ENCODE data around the gene PEX5. TPM values are rescaled to one million over a fixed set of nuclear protein-coding genes. Genes with fewer than 3 reads are reported as not detected.
A peak's percentile ranks its signal among the peaks of the same experiment; 100 is the strongest.

The PEX5 gene
- total and polyA plus RNA-seq, 2 donors, result 31.6 to 40.8 TPM

GRCh38 chr12:7146228-7146627 lies 43.3 kb upstream of the PEX5 start:
- Histone ChIP-seq H3K36me3 (ENCODE audit: control insufficient read depth in 2 of 2, insufficient read depth in 2 of 2, low read length in 1 of 2) (peaks cover 29 to 47% of the 10 kb centered on the region in 2 donors), H3K4me1 (ENCODE audit: control insufficient read depth in 2 of 2, insufficient read depth in 2 of 2, low read length in 2 of 2) (no peaks in the 10 kb centered on the region), H3K27ac (ENCODE audit: low read depth in 1 of 2, low read length in 1 of 2) (no peak overlapping the region), H3K4me3 (ENCODE audit: low read length in 2 of 2) (no peak overlapping the region), H3K27me3 (ENCODE audit: control insufficient read depth in 2 of 2, insufficient read depth in 1 of 2, low read length in 1 of 2) (no peaks in the 10 kb centered on the region), H3K9me3 (ENCODE audit: control insufficient read depth in 2 of 2, insufficient read depth in 1 of 2, low read length in 1 of 2) (no peaks in the 10 kb centered on the region)
- no peak for DNase-seq (ENCODE audit: low read depth in 6 of 9, low spot score in 9 of 9)
- 96% methylated on average over 7 of the region's 7 CpGs for WGBS

- Histone ChIP-seq H3K9me3 (ENCODE audit: control insufficient read depth in 2 of 2, insufficient read depth in 1 of 2, low read length in 1 of 2) (no peaks in the 10 kb centered on the region), H3K4me3 (ENCODE audit: low read length in 2 of 2) (no peak overlapping the region), H3K4me1 (ENCODE audit: control insufficient read depth in 2 of 2, insufficient read depth in 2 of 2, low read length in 2 of 2) (no peaks in the 10 kb centered on the region), H3K27ac (ENCODE audit: low read depth in 1 of 2, low read length in 1 of 2) (no peak overlapping the region), H3K27me3 (ENCODE audit: control insufficient read depth in 2 of 2, insufficient read depth in 1 of 2, low read length in 1 of 2) (no peaks in the 10 kb centered on the region), H3K36me3 (ENCODE audit: control insufficient read depth in 2 of 2, insufficient read depth in 2 of 2, low read length in 1 of 2) (peaks cover 29 to 45% of the 10 kb centered on the region in 2 donors)
- WGBS, result 97% methylated on average over 7 of the region's 7 CpGs
- DNase-seq (ENCODE audit: low read depth in 6 of 9, low spot score in 9 of 9), result no peak
Observed at GRCh38 chr12:7146906-7147305, 42.6 kb upstream of the PEX5 start.

- H3K4me3 ChIP-seq (ENCODE audit: low read length in 2 of 2), result no peak overlapping the region
- H3K9me3 ChIP-seq (ENCODE audit: control insufficient read depth in 2 of 2, insufficient read depth in 1 of 2, low read length in 1 of 2), result no peaks in the 10 kb centered on the region
- no peak for DNase-seq (ENCODE audit: low read depth in 6 of 9, low spot score in 9 of 9)
- H3K27ac ChIP-seq (ENCODE audit: low read depth in 1 of 2, low read length in 1 of 2), result no peak overlapping the region
- no peaks in the 10 kb centered on the region for H3K27me3 ChIP-seq (ENCODE audit: control insufficient read depth in 2 of 2, insufficient read depth in 1 of 2, low read length in 1 of 2)
- H3K36me3 ChIP-seq (ENCODE audit: control insufficient read depth in 2 of 2, insufficient read depth in 2 of 2, low read length in 1 of 2), result peaks cover 24 to 39% of the 10 kb centered on the region in 2 donors
- H3K4me1 ChIP-seq (ENCODE audit: control insufficient read depth in 2 of 2, insufficient read depth in 2 of 2, low read length in 2 of 2), result no peaks in the 10 kb centered on the region
- WGBS, result 96% methylated on average over 12 of the region's 12 CpGs
Observed at GRCh38 chr12:7150356-7150755, 39.1 kb upstream of the PEX5 start.

GRCh38 chr12:7150841-7151240 lies 38.6 kb upstream of the PEX5 start:
- WGBS, result 99% methylated on average over 6 of the region's 6 CpGs
- no peak for DNase-seq (ENCODE audit: low read depth in 6 of 9, low spot score in 9 of 9)
- no peaks in the 10 kb centered on the region for H3K27me3 ChIP-seq (ENCODE audit: control insufficient read depth in 2 of 2, insufficient read depth in 1 of 2, low read length in 1 of 2)
- H3K9me3 ChIP-seq (ENCODE audit: control insufficient read depth in 2 of 2, insufficient read depth in 1 of 2, low read length in 1 of 2), result no peaks in the 10 kb centered on the region
- H3K27ac ChIP-seq (ENCODE audit: low read depth in 1 of 2, low read length in 1 of 2), result no peak overlapping the region
- H3K4me1 ChIP-seq (ENCODE audit: control insufficient read depth in 2 of 2, insufficient read depth in 2 of 2, low read length in 2 of 2), result no peaks in the 10 kb centered on the region
- peaks cover 24 to 42% of the 10 kb centered on the region in 2 donors for H3K36me3 ChIP-seq (ENCODE audit: control insufficient read depth in 2 of 2, insufficient read depth in 2 of 2, low read length in 1 of 2)
- H3K4me3 ChIP-seq (ENCODE audit: low read length in 2 of 2), result no peak overlapping the region

- WGBS, result 97% methylated on average over 6 of the region's 6 CpGs
- H3K36me3 ChIP-seq (ENCODE audit: control insufficient read depth in 2 of 2, insufficient read depth in 2 of 2, low read length in 1 of 2), result peaks cover 24 to 44% of the 10 kb centered on the region in 2 donors
- H3K4me1 ChIP-seq (ENCODE audit: control insufficient read depth in 2 of 2, insufficient read depth in 2 of 2, low read length in 2 of 2), result no peaks in the 10 kb centered on the region
- H3K27ac ChIP-seq (ENCODE audit: low read depth in 1 of 2, low read length in 1 of 2), result no peak overlapping the region
- no peaks in the 10 kb centered on the region for H3K27me3 ChIP-seq (ENCODE audit: control insufficient read depth in 2 of 2, insufficient read depth in 1 of 2, low read length in 1 of 2)
- H3K9me3 ChIP-seq (ENCODE audit: control insufficient read depth in 2 of 2, insufficient read depth in 1 of 2, low read length in 1 of 2), result no peaks in the 10 kb centered on the region
- no peak for DNase-seq (ENCODE audit: low read depth in 6 of 9, low spot score in 9 of 9)
- H3K4me3 ChIP-seq (ENCODE audit: low read length in 2 of 2), result no peak overlapping the region
Observed at GRCh38 chr12:7151532-7151931, 38.0 kb upstream of the PEX5 start.

GRCh38 chr12:7152818-7153217 lies 36.7 kb upstream of the PEX5 start:
- no peak overlapping the region for H3K4me3 ChIP-seq (ENCODE audit: low read length in 2 of 2)
- H3K36me3 ChIP-seq (ENCODE audit: control insufficient read depth in 2 of 2, insufficient read depth in 2 of 2, low read length in 1 of 2), result peaks cover 24 to 46% of the 10 kb centered on the region in 2 donors
- DNase-seq (ENCODE audit: low read depth in 6 of 9, low spot score in 9 of 9), result no peak
- no peaks in the 10 kb centered on the region for H3K4me1 ChIP-seq (ENCODE audit: control insufficient read depth in 2 of 2, insufficient read depth in 2 of 2, low read length in 2 of 2)
- H3K9me3 ChIP-seq (ENCODE audit: control insufficient read depth in 2 of 2, insufficient read depth in 1 of 2, low read length in 1 of 2), result no peaks in the 10 kb centered on the region
- no peak overlapping the region for H3K27ac ChIP-seq (ENCODE audit: low read depth in 1 of 2, low read length in 1 of 2)
- 94% methylated on average over 4 of the region's 4 CpGs for WGBS
- no peaks in the 10 kb centered on the region for H3K27me3 ChIP-seq (ENCODE audit: control insufficient read depth in 2 of 2, insufficient read depth in 1 of 2, low read length in 1 of 2)

GRCh38 chr12:7154042-7154441 lies 35.4 kb upstream of the PEX5 start:
- H3K4me1 ChIP-seq (ENCODE audit: control insufficient read depth in 2 of 2, insufficient read depth in 2 of 2, low read length in 2 of 2), result no peaks in the 10 kb centered on the region
- H3K36me3 ChIP-seq (ENCODE audit: control insufficient read depth in 2 of 2, insufficient read depth in 2 of 2, low read length in 1 of 2), result peaks cover 17 to 37% of the 10 kb centered on the region in 2 donors
- H3K4me3 ChIP-seq (ENCODE audit: low read length in 2 of 2), result no peak overlapping the region
- H3K27ac ChIP-seq (ENCODE audit: low read depth in 1 of 2, low read length in 1 of 2), result no peak overlapping the region
- peaks cover 0 to 1% of the 10 kb centered on the region in 2 donors for H3K9me3 ChIP-seq (ENCODE audit: control insufficient read depth in 2 of 2, insufficient read depth in 1 of 2, low read length in 1 of 2)
- H3K27me3 ChIP-seq (ENCODE audit: control insufficient read depth in 2 of 2, insufficient read depth in 1 of 2, low read length in 1 of 2), result no peaks in the 10 kb centered on the region
- WGBS, result 94% methylated on average over 6 of the region's 6 CpGs
- no peak for DNase-seq (ENCODE audit: low read depth in 6 of 9, low spot score in 9 of 9)

GRCh38 chr12:7154901-7155470 lies 34.5 kb upstream of the PEX5 start:
- Histone ChIP-seq H3K4me1 (ENCODE audit: control insufficient read depth in 2 of 2, insufficient read depth in 2 of 2, low read length in 2 of 2) (no peaks in the 10 kb centered on the region), H3K9me3 (ENCODE audit: control insufficient read depth in 2 of 2, insufficient read depth in 1 of 2, low read length in 1 of 2) (peaks cover 0 to 5% of the 10 kb centered on the region in 2 donors), H3K27me3 (ENCODE audit: control insufficient read depth in 2 of 2, insufficient read depth in 1 of 2, low read length in 1 of 2) (no peaks in the 10 kb centered on the region), H3K27ac (ENCODE audit: low read depth in 1 of 2, low read length in 1 of 2) (no peak overlapping the region), H3K36me3 (ENCODE audit: control insufficient read depth in 2 of 2, insufficient read depth in 2 of 2, low read length in 1 of 2) (peaks cover 8 to 28% of the 10 kb centered on the region in 2 donors), H3K4me3 (ENCODE audit: low read length in 2 of 2) (no peak overlapping the region)
- no peak for DNase-seq (ENCODE audit: low read depth in 6 of 9, low spot score in 9 of 9)
- 95% methylated on average over 12 of the region's 12 CpGs for WGBS

GRCh38 chr12:7155471-7156034 lies 33.9 kb upstream of the PEX5 start:
- H3K27ac ChIP-seq (ENCODE audit: low read depth in 1 of 2, low read length in 1 of 2), result peak overlapping the region in 1 of 2 donors; percentile 26
- H3K36me3 ChIP-seq (ENCODE audit: control insufficient read depth in 2 of 2, insufficient read depth in 2 of 2, low read length in 1 of 2), result peaks cover 4 to 23% of the 10 kb centered on the region in 2 donors
- no peak overlapping the region for H3K4me3 ChIP-seq (ENCODE audit: low read length in 2 of 2)

More at GRCh38 chr12:7155471-7156034, 33.9 kb upstream of the PEX5 start:
- Histone ChIP-seq H3K9me3 (ENCODE audit: control insufficient read depth in 2 of 2, insufficient read depth in 1 of 2, low read length in 1 of 2) (peaks cover 0 to 5% of the 10 kb centered on the region in 2 donors), H3K4me1 (ENCODE audit: control insufficient read depth in 2 of 2, insufficient read depth in 2 of 2, low read length in 2 of 2) (no peaks in the 10 kb centered on the region), H3K27me3 (ENCODE audit: control insufficient read depth in 2 of 2, insufficient read depth in 1 of 2, low read length in 1 of 2) (no peaks in the 10 kb centered on the region)
- 95% methylated on average over 8 of the region's 8 CpGs for WGBS
- DNase-seq (ENCODE audit: low read depth in 6 of 9, low spot score in 9 of 9), result no peak
